ENCODE measurements around the gene C1QL2. TPM values are rescaled to one million over a fixed set of nuclear protein-coding genes. Genes with fewer than 3 reads are reported as not detected.

C1QL2 gene
- total RNA-seq, 1 donor from 2014 or later, result not detected

- no peak for DNase-seq (ENCODE audit: low spot score)
These were observed 48.7 kb downstream of the C1QL2 start for GRCh38 chr2:119109866-119110265.

GRCh38 chr2:119108186-119108585 lies 50.4 kb downstream of the C1QL2 start:
- no peak for DNase-seq (ENCODE audit: low spot score)

GRCh38 chr2:119106301-119106897 lies 52.2 kb downstream of the C1QL2 start:
- no peak for DNase-seq (ENCODE audit: low spot score)

Other genes starting within 250 kb of the C1QL2 start
- gene MARCO, start 216.6 kb downstream of the C1QL2 start, total RNA-seq, result 92.5 TPM
- 15.2 TPM for gene STEAP3, start 65.1 kb upstream of the C1QL2 start, total RNA-seq
- 12.5 TPM for gene C2orf76, start 208.1 kb upstream of the C1QL2 start, total RNA-seq
- 268 TPM for gene DBI, start 208.2 kb upstream of the C1QL2 start, total RNA-seq

Measured in mesenteric fat pad (tissue), 1 donor.